ENCODE results near the gene LRRC49.
"Not testable (repeated sequence)": the region's sequence is repeated elsewhere in the genome, so short reads cannot be mapped to it uniquely, and the experiment has no call there.

The LRRC49 gene

GRCh38 chr15:70892002-70892911 lies at the start of gene LRRC49, which contains the start of gene THAP10:
Gene LRRC49, plus strand, starts transcription at chr15:70892826. Its CDS starts 69 bp downstream, at chr15:70892895.
Gene THAP10, minus strand, starts transcription at chr15:70892433. Its CDS starts 161 bp downstream, at chr15:70892272.
- peak; percentile 54 for DNase-seq

GRCh38 chr15:70845602-70846360 lies 46.8 kb upstream of the LRRC49 start:
- DNase-seq: no peak

GRCh38 chr15:70851889-70852288 lies 40.7 kb upstream of the LRRC49 start:
- no peak for DNase-seq

GRCh38 chr15:70852501-70853317 lies 39.9 kb upstream of the LRRC49 start:
- no peak for DNase-seq

- no peak for DNase-seq
Measured at GRCh38 chr15:70853318-70853972, 39.2 kb upstream of the LRRC49 start.

GRCh38 chr15:70853973-70854665 lies 38.5 kb upstream of the LRRC49 start, which contains the start of gene LARP6:
Gene LARP6, minus strand, starts transcription at chr15:70854157. Its CDS starts 69 bp downstream, at chr15:70854088.
- no peak for DNase-seq

- no peak for DNase-seq
Measured at GRCh38 chr15:70854666-70854976, 38.0 kb upstream of the LRRC49 start.

GRCh38 chr15:70855764-70856163 lies 36.9 kb upstream of the LRRC49 start:
- no peak for DNase-seq

- DNase-seq: no peak
Measured at GRCh38 chr15:70856177-70856883, 36.3 kb upstream of the LRRC49 start.

GRCh38 chr15:70856884-70857561 lies 35.6 kb upstream of the LRRC49 start:
- DNase-seq: no peak

GRCh38 chr15:70857562-70858285 lies 34.9 kb upstream of the LRRC49 start:
- DNase-seq: no peak

GRCh38 chr15:70858614-70859321 lies 33.9 kb upstream of the LRRC49 start:
- not testable (repeated sequence) for DNase-seq

- DNase-seq: no peak
Measured at GRCh38 chr15:70859322-70859908, 33.2 kb upstream of the LRRC49 start.

- no peak for DNase-seq
Measured at GRCh38 chr15:70859998-70860397, 32.6 kb upstream of the LRRC49 start.

- DNase-seq: no peak
Measured at GRCh38 chr15:70863450-70864218, 29.0 kb upstream of the LRRC49 start.

- DNase-seq: no peak
Measured at GRCh38 chr15:70866982-70867641, 25.5 kb upstream of the LRRC49 start.

GRCh38 chr15:70867911-70868467 lies 24.6 kb upstream of the LRRC49 start:
- no peak for DNase-seq

Measured in CD4-positive, alpha-beta T cell treated with Interleukin-17A for 1 hour (primary cell).